GM06990 (cell line): ENCODE results near the gene CD207.
"Not testable (repeated sequence)": the region's sequence is repeated elsewhere in the genome, so short reads cannot be mapped to it uniquely, and the experiment has no call there.

Experiments
- DNase-seq: peaks from one replicate; pipeline ENCODE4 v3.0.0-alpha.2; 2011; ENCODE audit not compliant: insufficient read length; ENCODE audit errors: extremely low read depth
- H3K27me3 ChIP-seq: replicated peaks from 2 replicates; pipeline ENCODE4 v1.6.0; 2011; ENCODE audit warnings: low read length; ENCODE audit not compliant: control insufficient read depth, insufficient read depth
- H3K36me3 ChIP-seq: 2 replicates; pipeline ENCODE4 v1.5.1; 2011; ENCODE audit warnings: low read length; ENCODE audit not compliant: control insufficient read depth, insufficient read depth
- H3K4me3 ChIP-seq: replicated peaks from 2 replicates; pipeline ENCODE4 v1.5.1; 2011; ENCODE audit warnings: low read depth, mild to moderate bottlenecking, control low read depth, low read length
- TF ChIP-seq, protein P1 (sequence below): IDR thresholded peaks from 2 replicates; pipeline ENCODE4 v1.5.1; 2011; ENCODE audit warnings: low read length, control low read depth, mild to moderate bottlenecking, inconsistent platforms; ENCODE audit not compliant: insufficient read depth, poor library complexity, severe bottlenecking

Gene CD207

DNA sequence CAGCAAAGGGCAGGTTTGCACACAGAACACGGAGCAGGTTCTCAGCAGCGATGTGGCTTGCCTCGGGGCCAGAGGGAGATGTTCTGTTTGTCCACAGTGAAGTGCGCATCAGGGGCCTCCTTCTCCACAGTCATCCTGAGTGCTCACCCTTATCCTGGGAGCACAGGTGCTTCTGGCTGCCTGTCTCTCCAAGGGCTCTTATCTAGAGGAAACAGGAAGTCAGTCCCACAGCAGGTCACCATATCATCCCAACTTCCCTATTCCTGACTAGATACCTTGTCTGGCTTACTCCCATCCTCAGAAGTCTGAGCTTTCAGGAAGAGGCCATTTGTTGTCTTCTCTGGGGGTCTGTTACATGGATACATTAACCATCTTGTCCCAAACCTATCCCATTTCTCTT, at the start of gene CD207:
CD207 (minus strand) TSS at position 174 of the 400 bp plus-strand sequence; CDS start at position 134, 40 bp downstream.
- Histone ChIP-seq H3K27me3 (peaks cover 2% of the 10 kb centered on the region; the same call in 1 of the 2 replicates), H3K36me3 (no peaks in the 10 kb centered on the region), H3K4me3 (no peak within 1 kb of the TSS)
- DNase-seq: no peak
- TF ChIP-seq, protein P1, sequence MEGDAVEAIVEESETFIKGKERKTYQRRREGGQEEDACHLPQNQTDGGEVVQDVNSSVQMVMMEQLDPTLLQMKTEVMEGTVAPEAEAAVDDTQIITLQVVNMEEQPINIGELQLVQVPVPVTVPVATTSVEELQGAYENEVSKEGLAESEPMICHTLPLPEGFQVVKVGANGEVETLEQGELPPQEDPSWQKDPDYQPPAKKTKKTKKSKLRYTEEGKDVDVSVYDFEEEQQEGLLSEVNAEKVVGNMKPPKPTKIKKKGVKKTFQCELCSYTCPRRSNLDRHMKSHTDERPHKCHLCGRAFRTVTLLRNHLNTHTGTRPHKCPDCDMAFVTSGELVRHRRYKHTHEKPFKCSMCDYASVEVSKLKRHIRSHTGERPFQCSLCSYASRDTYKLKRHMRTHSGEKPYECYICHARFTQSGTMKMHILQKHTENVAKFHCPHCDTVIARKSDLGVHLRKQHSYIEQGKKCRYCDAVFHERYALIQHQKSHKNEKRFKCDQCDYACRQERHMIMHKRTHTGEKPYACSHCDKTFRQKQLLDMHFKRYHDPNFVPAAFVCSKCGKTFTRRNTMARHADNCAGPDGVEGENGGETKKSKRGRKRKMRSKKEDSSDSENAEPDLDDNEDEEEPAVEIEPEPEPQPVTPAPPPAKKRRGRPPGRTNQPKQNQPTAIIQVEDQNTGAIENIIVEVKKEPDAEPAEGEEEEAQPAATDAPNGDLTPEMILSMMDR: no peak

DNA sequence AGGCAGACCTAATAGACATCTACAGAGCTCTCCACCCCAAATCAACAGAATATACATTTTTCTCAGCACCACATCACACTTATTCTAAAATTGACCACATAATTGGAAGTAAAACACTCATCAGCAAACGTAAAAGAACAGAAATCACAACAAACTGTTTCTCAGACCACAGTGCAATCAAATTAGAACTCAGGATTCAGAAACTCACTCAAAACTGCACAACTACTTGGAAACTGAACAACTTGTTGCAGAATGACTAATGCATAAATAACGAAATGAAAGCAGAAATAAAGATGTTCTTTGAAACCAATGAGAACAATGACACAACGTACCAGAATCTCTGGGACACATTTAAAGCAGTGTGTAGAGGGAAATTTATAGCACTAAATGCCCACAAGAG, 42.9 kb upstream of the CD207 start:
- H3K27me3 ChIP-seq, DNase-seq, H3K4me3 ChIP-seq, H3K36me3 ChIP-seq: not testable (repeated sequence)

DNA sequence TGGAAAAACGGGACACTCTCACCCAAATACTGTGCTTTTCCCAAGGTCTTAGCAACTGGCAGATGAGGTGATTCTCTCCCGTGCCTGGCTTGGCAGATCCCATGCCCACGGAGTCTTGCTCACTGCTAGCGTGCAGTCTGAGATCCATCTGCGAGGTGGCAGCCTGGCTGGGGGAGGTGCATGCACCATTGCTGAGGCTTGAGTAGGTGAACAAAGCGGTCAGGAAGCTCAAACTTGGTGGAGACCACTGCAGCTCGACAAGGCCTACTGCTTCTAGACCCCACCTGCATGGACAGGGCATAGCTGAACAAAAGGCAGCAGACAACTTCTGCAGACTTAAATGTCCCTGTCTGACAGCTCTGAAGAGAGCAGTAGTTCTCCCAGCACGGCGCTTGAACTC, 40.5 kb upstream of the CD207 start:
- H3K36me3 ChIP-seq, DNase-seq, H3K27me3 ChIP-seq, H3K4me3 ChIP-seq: not testable (repeated sequence)

DNA sequence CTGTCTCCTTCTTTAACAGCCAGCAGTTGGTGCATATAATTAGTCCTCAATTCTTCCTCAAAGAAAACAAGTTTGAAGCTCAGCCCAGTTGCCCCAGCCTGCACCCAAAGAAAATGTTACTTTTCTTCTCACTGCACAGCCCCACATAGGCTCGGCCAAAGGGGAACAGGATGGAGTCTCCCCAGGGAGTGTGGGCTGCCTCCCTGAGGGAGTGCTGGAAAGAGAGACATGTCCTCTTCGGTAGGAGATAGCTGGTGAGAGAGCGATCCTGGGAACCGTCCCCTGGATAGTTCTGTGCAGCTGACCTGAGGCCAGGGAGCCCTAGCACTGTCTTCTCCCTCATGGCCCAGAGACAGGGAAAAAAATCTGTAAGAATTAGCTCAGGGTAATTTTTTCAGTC, 37.9 kb upstream of the CD207 start:
- no peak for DNase-seq
- H3K36me3 ChIP-seq: no peaks in the 10 kb centered on the region
- TF ChIP-seq, protein P1: no peak
- H3K27me3 ChIP-seq: peaks cover 3% of the 10 kb centered on the region
- H3K4me3 ChIP-seq: no peak overlapping the region

DNA sequence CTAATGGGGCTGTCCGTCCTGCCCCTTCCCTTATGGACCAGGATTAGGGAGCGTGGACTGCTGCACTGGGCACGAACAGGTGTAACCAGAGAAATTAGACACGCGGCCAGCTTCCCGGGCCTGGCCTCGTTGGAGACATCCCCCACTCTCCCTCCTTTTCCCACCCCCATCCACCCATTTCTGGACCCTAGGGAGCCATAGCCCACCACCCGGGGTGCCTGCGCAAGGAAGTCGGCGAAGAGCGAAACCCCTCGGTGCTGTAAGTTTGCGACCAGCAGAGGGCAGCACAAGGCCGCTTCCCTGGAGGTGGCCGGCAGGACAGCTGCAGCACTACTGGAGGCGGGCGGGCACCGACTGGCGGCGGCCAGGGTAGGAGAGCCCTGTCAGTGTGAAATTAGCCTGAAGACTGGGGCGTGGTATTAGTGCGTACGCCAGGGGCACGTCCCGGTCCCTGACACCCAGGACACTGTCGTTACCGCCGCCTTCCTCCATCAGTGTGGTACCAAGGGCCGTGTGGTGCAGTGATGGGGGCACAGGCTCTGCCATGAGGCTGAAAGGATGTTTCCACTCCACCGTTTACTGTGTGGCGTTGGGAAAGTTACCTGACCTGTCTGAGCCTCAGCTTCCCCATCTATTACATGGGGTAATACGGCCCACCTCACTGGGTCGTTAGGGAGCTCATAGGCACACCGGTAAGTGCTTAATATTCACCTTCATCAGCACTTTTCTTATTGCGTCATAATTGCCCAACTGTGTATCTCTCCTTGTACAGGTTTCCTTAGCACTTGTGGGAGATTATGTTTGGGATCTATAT, 36.0 kb upstream of the CD207 start:
- H3K27me3 ChIP-seq: peaks cover 3% of the 10 kb centered on the region

DNA sequence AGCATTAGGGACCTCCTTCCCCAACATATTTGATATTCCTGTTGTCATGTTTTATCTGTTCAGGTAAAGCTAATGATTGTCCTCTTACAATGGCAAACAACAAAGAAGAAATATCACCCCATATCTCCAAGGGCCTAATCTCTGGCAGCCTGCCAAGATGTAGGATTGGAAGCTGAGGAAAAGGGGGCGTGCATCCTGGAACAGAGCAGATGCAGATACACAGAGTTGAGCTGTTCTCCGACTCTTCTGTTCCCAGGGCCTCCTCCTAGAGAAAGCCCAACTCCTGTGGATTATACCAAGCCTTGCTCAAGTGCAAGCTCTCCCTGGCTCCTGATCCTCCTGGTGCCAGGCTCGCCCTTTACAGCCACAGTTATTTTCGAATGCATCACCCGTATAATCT, 35.2 kb upstream of the CD207 start:
- H3K27me3 ChIP-seq: peaks cover 3% of the 10 kb centered on the region
- H3K36me3 ChIP-seq: no peaks in the 10 kb centered on the region
- no peak for DNase-seq
- TF ChIP-seq, protein P1: no peak
- no peak overlapping the region for H3K4me3 ChIP-seq

More for the DNA sequence above, 36.0 kb upstream of the CD207 start:
- TF ChIP-seq, protein P1: peak; percentile 90
- peak; percentile 58 for DNase-seq
- Histone ChIP-seq H3K4me3 (no peak overlapping the region), H3K36me3 (no peaks in the 10 kb centered on the region)
